Small intestine (tissue), 7 donors: ENCODE measurements around the gene TPSD1. TPM values are rescaled to one million over a fixed set of nuclear protein-coding genes. Genes with fewer than 3 reads are reported as not detected.

ENCODE experiments used
- DNase-seq, 2 donors: peaks; one replicate each; pipeline versions ENCODE4 v3.0.0 to v3.0.0-alpha.2; 2013
- FAIRE-seq: peaks from 2 replicates; lab custom pipeline; 2012; peaks lifted over from hg19 to GRCh38; lab: Jason Lieb, UNC
- H3K27ac ChIP-seq, 3 donors: one replicate each; pipeline ENCODE4 v1.5.1; 2013; ENCODE audit warnings: low read length in 2 of 3, mild to moderate bottlenecking in 2 of 3, control low read depth in 1 of 3, inconsistent platforms in 1 of 3, low read depth in 1 of 3, moderate library complexity in 1 of 3
- H3K27me3 ChIP-seq, 3 donors: one replicate each; pipeline ENCODE4 v1.6.1; 2013; ENCODE audit warnings: low read length in 3 of 3, inconsistent platforms in 1 of 3; ENCODE audit not compliant: control insufficient read depth in 3 of 3, insufficient read depth in 3 of 3
- H3K36me3 ChIP-seq, 3 donors: one replicate each; pipeline ENCODE4 v1.6.1; 2013; ENCODE audit warnings: low read length in 3 of 3, inconsistent platforms in 1 of 3, low read depth in 1 of 3, mild to moderate bottlenecking in 1 of 3, moderate library complexity in 1 of 3; ENCODE audit not compliant: control insufficient read depth in 3 of 3, insufficient read depth in 2 of 3
- H3K4me1 ChIP-seq, 3 donors: one replicate each; pipeline ENCODE4 v1.6.1; 2013; ENCODE audit warnings: low read length in 2 of 3, inconsistent platforms in 1 of 3, low read depth in 1 of 3, mild to moderate bottlenecking in 1 of 3, moderate library complexity in 1 of 3; ENCODE audit not compliant: control insufficient read depth in 3 of 3, insufficient read depth in 2 of 3
- H3K4me3 ChIP-seq, 3 donors: one replicate each; pipeline ENCODE4 v1.5.1; 2013; ENCODE audit warnings: low read length in 3 of 3, control low read depth in 1 of 3, inconsistent platforms in 1 of 3, low read depth in 1 of 3, mild to moderate bottlenecking in 1 of 3, moderate library complexity in 1 of 3
- H3K9me3 ChIP-seq, 2 donors: one replicate each; pipeline ENCODE4 v1.6.1; 2013; ENCODE audit warnings: low read depth in 1 of 2, low read length in 1 of 2; ENCODE audit not compliant: control insufficient read depth in 2 of 2, insufficient read depth in 1 of 2
- WGBS, 3 donors: extraction: QIAGEN DNeasy Blood & Tissue Kit; methylation state at CpG; one replicate each; pipeline ENCODE4 v1.1.7; 2013; 5-methylcytosine and 5-hydroxymethylcytosine counted together
- polyA plus RNA-seq, 4 donors: library from polyadenylated mRNA; stranded (reverse) in 3 of 4; unstranded in 1 of 4; fragments of 200-250 nt in 3 of 4; fragments of 120-200 nt in 1 of 4; gene quantifications; one replicate each; pipeline versions ENCODE4 v1.2.1 to v1.2.3, GENCODE V29; 2013
- donor health status: healthy with polysubstance abuse.
- donor health status: control.
- donor health status: control.
- donor health status: Bipolar disorder and iron deficiency.
- donor health status: healthy.

The TPSD1 gene
- polyA plus RNA-seq, 4 donors, result 0.06 to 1.3 (median 0.81) TPM; not detected in 1

DNA sequence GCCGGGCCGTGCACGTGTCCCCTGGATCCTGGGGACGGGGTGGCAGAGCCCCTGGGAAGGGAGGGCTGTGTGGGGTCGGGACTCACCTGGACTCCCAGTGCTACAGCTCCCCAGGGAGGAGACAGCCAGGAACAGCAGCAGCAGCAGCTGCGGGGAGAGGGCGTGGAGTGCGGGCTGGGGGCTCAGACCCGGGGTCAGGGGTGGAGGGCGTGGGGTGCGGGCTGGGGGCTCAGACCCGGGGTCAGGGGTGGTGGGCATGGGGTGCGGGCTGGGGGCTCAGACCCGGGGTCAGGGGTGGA lies 20.7 kb downstream of the TPSD1 start:
- FAIRE-seq, result no peak
- no peaks in the 10 kb centered on the region for H3K36me3 ChIP-seq
- DNase-seq, result no peak
- peaks cover 0 to 8% (median 0%) of the 10 kb centered on the region in 3 donors for H3K4me1 ChIP-seq
- WGBS, 3 donors, result 46 to 80% (median 78%) methylated on average over 7 to 14 of the region's 14 CpGs
- H3K27me3 ChIP-seq, result peaks cover 0 to 8% (median 3%) of the 10 kb centered on the region in 3 donors
- no peak overlapping the region for H3K27ac ChIP-seq
- H3K4me3 ChIP-seq, result no peak overlapping the region
- no peaks in the 10 kb centered on the region for H3K9me3 ChIP-seq

DNA sequence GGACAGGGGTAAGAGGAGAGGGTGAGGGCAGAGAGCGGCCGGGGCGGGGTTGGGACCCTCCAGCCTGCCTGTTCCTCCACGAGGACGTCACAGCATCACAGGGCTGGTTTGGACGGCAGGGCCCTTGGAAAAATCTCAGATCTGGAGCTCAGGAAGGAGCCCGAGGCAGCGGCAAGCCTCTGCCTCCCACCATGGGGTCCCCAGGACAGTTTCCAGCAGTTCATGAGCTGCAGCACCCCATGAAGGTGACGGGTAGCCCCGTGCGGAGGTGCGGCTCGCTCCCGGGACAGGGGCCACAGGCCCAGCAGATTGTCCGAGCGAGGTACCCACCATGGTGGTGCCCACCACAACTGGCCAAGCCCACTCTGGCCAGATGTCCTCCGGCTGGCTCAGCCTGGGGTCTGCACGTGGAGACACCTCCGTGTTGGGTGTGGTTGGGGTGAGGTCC lies 21.3 kb downstream of the TPSD1 start:
- 63 to 77% (median 66%) methylated on average over 16 to 19 of the region's 19 CpGs for WGBS, 3 donors
- H3K36me3 ChIP-seq, result no peaks in the 10 kb centered on the region
- no peak for FAIRE-seq
- H3K4me1 ChIP-seq, result peaks cover 0 to 3% (median 0%) of the 10 kb centered on the region in 3 donors
- H3K4me3 ChIP-seq, result no peak overlapping the region
- no peak for DNase-seq
- no peaks in the 10 kb centered on the region for H3K9me3 ChIP-seq
- no peak overlapping the region for H3K27ac ChIP-seq
- H3K27me3 ChIP-seq, result peaks cover 0 to 8% (median 3%) of the 10 kb centered on the region in 3 donors

DNA sequence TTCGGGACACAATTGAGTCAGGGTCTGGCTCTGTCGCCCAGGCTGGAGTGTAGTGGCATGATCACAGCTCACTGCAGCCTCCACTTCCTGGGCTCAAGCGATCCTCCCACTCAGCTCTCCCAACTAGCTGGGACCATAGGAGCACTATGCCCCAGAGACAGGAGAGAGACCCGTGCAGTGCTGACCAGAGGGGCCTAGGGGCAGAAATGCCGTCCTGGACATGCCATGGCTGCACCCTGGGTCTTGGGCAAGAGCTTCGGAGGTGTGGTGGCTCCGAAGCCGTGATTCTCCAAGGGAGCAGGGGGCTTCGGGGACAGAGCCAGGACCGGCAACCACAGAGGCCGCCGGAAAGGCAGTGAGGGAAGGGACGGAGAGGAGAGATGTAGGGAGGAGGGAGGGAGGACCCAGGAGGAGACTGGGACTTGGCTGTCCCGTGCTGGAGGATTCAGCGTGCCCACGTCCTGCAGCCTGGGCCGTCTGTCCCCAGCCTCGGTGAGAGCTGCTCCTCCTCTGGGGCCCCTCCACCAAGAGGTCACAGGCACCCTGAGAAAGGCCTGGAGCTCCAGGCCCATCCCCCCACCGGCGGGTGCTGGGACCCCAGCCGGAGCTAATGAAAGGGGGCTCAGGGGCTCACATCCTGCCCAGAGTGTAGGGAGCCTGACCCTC lies 21.9 kb downstream of the TPSD1 start:
- Histone ChIP-seq H3K36me3 (no peaks in the 10 kb centered on the region), H3K4me1 (no peaks in the 10 kb centered on the region), H3K27me3 (peaks cover 0 to 8% (median 2%) of the 10 kb centered on the region in 3 donors), H3K4me3 (no peak overlapping the region), H3K27ac (no peak overlapping the region), H3K9me3 (no peaks in the 10 kb centered on the region)
- WGBS, 3 donors, result 33 to 43% (median 33%) methylated on average over 17 to 21 of the region's 21 CpGs
- DNase-seq (no peak), FAIRE-seq (no peak)

DNA sequence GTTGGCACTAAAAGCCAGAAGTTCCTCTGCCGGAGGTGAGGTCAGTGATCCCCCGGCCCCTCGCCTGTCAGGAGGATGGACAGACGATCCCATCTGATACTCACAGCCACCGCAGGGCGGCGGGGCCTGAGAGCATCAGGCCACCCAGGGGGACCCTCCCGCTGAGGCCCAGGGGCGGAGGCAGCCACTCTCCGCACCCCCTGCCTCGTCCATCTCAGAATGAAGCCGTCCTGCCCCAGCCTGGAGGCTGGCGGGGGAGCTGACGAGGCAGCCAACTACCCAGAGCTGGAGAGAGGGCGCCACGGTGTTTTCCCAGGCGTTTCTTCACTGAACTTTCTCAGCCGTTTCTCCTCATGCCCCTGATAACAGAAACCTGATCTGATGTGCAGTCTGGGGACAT lies 22.6 kb downstream of the TPSD1 start:
- WGBS, 3 donors, result 8 to 12% (median 10%) methylated on average over 17 to 18 of the region's 18 CpGs
- no peak for FAIRE-seq
- no peak for DNase-seq
- no peak overlapping the region for H3K27ac ChIP-seq
- H3K4me1 ChIP-seq, result no peaks in the 10 kb centered on the region
- H3K27me3 ChIP-seq, result peaks cover 0 to 12% (median 2%) of the 10 kb centered on the region in 3 donors
- no peak overlapping the region for H3K4me3 ChIP-seq
- no peaks in the 10 kb centered on the region for H3K9me3 ChIP-seq
- H3K36me3 ChIP-seq, result no peaks in the 10 kb centered on the region

GRCh38 chr16:1279081-1279944 lies 23.4 kb downstream of the TPSD1 start:
- DNase-seq (no peak), FAIRE-seq (no peak)
- peaks cover 0 to 13% (median 2%) of the 10 kb centered on the region in 3 donors for H3K27me3 ChIP-seq
- WGBS, 3 donors, result 66 to 79% (median 74%) methylated on average over 29 to 30 of the region's 30 CpGs
- H3K27ac ChIP-seq, result no peak overlapping the region
- no peaks in the 10 kb centered on the region for H3K4me1 ChIP-seq
- no peaks in the 10 kb centered on the region for H3K36me3 ChIP-seq
- no peaks in the 10 kb centered on the region for H3K9me3 ChIP-seq
- no peak overlapping the region for H3K4me3 ChIP-seq

GRCh38 chr16:1279945-1280589 lies 24.2 kb downstream of the TPSD1 start:
- no peak for DNase-seq
- Histone ChIP-seq H3K27ac (no peak overlapping the region), H3K4me1 (no peaks in the 10 kb centered on the region), H3K36me3 (no peaks in the 10 kb centered on the region), H3K27me3 (peaks cover 0 to 13% (median 2%) of the 10 kb centered on the region in 3 donors), H3K4me3 (no peak overlapping the region), H3K9me3 (no peaks in the 10 kb centered on the region)
- FAIRE-seq, result no peak
- WGBS, 3 donors, result 56 to 79% (median 68%) methylated on average over 25 to 29 of the region's 29 CpGs

DNA sequence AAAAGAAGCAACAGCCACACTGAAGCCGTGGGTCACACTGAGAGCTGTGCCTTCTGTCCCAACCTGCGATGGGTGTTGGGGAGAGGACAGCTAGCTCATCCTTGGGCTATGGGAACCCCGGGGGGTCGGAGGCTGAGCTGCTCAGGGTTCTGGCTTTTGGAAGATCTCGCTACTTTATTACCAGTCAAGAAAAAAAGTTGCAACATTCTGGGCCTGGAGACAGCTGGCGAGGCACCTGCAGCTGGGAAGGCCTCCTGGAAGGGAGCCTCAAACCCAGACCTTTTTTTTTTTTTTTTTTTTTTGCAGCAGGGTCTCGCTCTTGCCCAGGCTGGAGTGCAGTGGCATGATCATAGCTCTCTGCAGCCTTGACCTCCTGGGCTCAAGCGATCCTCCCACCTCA lies 24.9 kb downstream of the TPSD1 start:
- H3K4me3 ChIP-seq, result no peak overlapping the region
- no peaks in the 10 kb centered on the region for H3K36me3 ChIP-seq
- H3K4me1 ChIP-seq, result no peaks in the 10 kb centered on the region
- H3K27me3 ChIP-seq, result peaks cover 0 to 14% (median 2%) of the 10 kb centered on the region in 3 donors
- no peak for DNase-seq
- no peak for FAIRE-seq
- H3K27ac ChIP-seq, result no peak overlapping the region
- WGBS, 3 donors, result 30 to 75% (median 64%) methylated on average over 8 of the region's 8 CpGs
- no peaks in the 10 kb centered on the region for H3K9me3 ChIP-seq

- Histone ChIP-seq H3K9me3 (no peaks in the 10 kb centered on the region), H3K27ac (no peak overlapping the region), H3K4me1 (no peaks in the 10 kb centered on the region), H3K36me3 (no peaks in the 10 kb centered on the region), H3K4me3 (no peak overlapping the region), H3K27me3 (peaks cover 0 to 21% (median 2%) of the 10 kb centered on the region in 3 donors)
- 70 to 82% (median 77%) methylated on average over 16 of the region's 16 CpGs for WGBS, 3 donors
- no peak for FAIRE-seq
- DNase-seq, result no peak
Observed at GRCh38 chr16:1281517-1281916, 25.6 kb downstream of the TPSD1 start.
